ENCODE measurements around the gene DPP8. TPM values are rescaled to one million over a fixed set of nuclear protein-coding genes. Genes with fewer than 3 reads are reported as not detected.

Gene DPP8
- polyA plus RNA-seq, 1 donor: 21.1 TPM

GRCh38 chr15:65423976-65424679 lies 93.4 kb downstream of the DPP8 start:
- no peak for DNase-seq

- DNase-seq: no peak
Measured at GRCh38 chr15:65423150-65423975, 94.1 kb downstream of the DPP8 start.

- DNase-seq: peak; percentile 91
Measured at GRCh38 chr15:65421360-65422215, 95.9 kb downstream of the DPP8 start.

GRCh38 chr15:65420975-65421359 lies 96.5 kb downstream of the DPP8 start:
- DNase-seq: no peak

GRCh38 chr15:65418596-65418995 lies 98.9 kb downstream of the DPP8 start:
- no peak for DNase-seq

- peak; percentile 82 for DNase-seq
Measured at GRCh38 chr15:65416845-65417416, 100.6 kb downstream of the DPP8 start.

GRCh38 chr15:65414841-65415621 lies 102.5 kb downstream of the DPP8 start:
- DNase-seq: peak; percentile 70

GRCh38 chr15:65413760-65414144 lies 103.7 kb downstream of the DPP8 start:
- DNase-seq: no peak

GRCh38 chr15:65413051-65413759 lies 104.3 kb downstream of the DPP8 start:
- no peak for DNase-seq

- DNase-seq: no peak
Measured at GRCh38 chr15:65412556-65412955, 104.9 kb downstream of the DPP8 start.

GRCh38 chr15:65411465-65412071 lies 105.9 kb downstream of the DPP8 start:
- DNase-seq: no peak

- no peak for DNase-seq
Measured at GRCh38 chr15:65410972-65411371, 106.5 kb downstream of the DPP8 start.

- DNase-seq: no peak
Measured at GRCh38 chr15:65410036-65410435, 107.5 kb downstream of the DPP8 start.

GRCh38 chr15:65409036-65409631 lies 108.4 kb downstream of the DPP8 start:
- no peak for DNase-seq

- DNase-seq: no peak
Measured at GRCh38 chr15:65408324-65409035, 109.0 kb downstream of the DPP8 start.

GRCh38 chr15:65406424-65407000 lies 111.0 kb downstream of the DPP8 start:
- no peak for DNase-seq

- DNase-seq: no peak
Measured at GRCh38 chr15:65405791-65406423, 111.6 kb downstream of the DPP8 start.

- DNase-seq: no peak
Measured at GRCh38 chr15:65404186-65404872, 113.2 kb downstream of the DPP8 start.

Data from hindlimb muscle (tissue), 1 donor.